Esophagus muscularis mucosa (tissue), 4 donors: ENCODE results near the gene AFAP1. TPM values are rescaled to one million over a fixed set of nuclear protein-coding genes. Genes with fewer than 3 reads are reported as not detected.

Experiments used
- DNase-seq: peaks from one replicate; pipeline ENCODE4 v3.0.0-alpha.2; 2017; ENCODE audit errors: extremely low spot score
- H3K27ac ChIP-seq, 4 donors: fragments of 200-600 bp; sonication (generic); replicated peaks in 1 of 4; 1 replicate in 3 of 4; 2 replicates in 1 of 4; pipeline ENCODE4 v1.5.1; 2016 to 2019; ENCODE audit warnings: mild to moderate bottlenecking in 1 of 4
- H3K27me3 ChIP-seq, 4 donors: fragments of 200-600 bp; sonication (generic); one replicate each; pipeline versions ENCODE4 v1.5.1 to v1.6.0; 2016 to 2019
- H3K36me3 ChIP-seq, 4 donors: fragments of 200-600 bp; sonication (generic); one replicate each; pipeline ENCODE4 v1.5.1; 2016 to 2019
- H3K4me1 ChIP-seq, 4 donors: fragments of 200-600 bp; sonication (generic); one replicate each; pipeline ENCODE4 v1.5.1; 2016 to 2019
- H3K4me3 ChIP-seq, 4 donors: fragments of 200-600 bp; sonication (generic); 1 replicate in 2 of 4; 2 replicates in 2 of 4; pipeline ENCODE4 v1.5.1; 2016 to 2019; ENCODE audit warnings: mild to moderate bottlenecking in 4 of 4, moderate library complexity in 1 of 4
- H3K9me3 ChIP-seq, 4 donors: fragments of 200-600 bp; sonication (generic); 1 replicate in 3 of 4; 2 replicates in 1 of 4; pipeline ENCODE4 v1.5.1; 2016 to 2019
- CTCF ChIP-seq, 3 experiments: fragments of 200-600 bp in 2 of 3; fragments of 450-650 bp in 1 of 3; sonication (generic) in 2 of 3; IDR thresholded peaks; one replicate each; pipeline ENCODE4 v1.5.1; 2017 to 2019; ENCODE audit warnings: antibody characterized with exemption in 3 of 3, mild to moderate bottlenecking in 2 of 3, moderate library complexity in 1 of 3
- EP300 ChIP-seq: sonication (generic); formaldehyde crosslinking; IDR thresholded peaks from one replicate; pipeline ENCODE4 v1.6.1; 2017; ENCODE audit warnings: antibody characterized with exemption
- POLR2A ChIP-seq: fragments of 450-650 bp; IDR thresholded peaks from one replicate; pipeline ENCODE4 v1.6.1; 2017; ENCODE audit warnings: antibody characterized with exemption, moderate library complexity, mild to moderate bottlenecking, low read depth
- POLR2AphosphoS5 ChIP-seq, 2 donors: sonication (generic); formaldehyde crosslinking; IDR thresholded peaks; one replicate each; pipeline ENCODE4 v1.6.1; 2017; ENCODE audit warnings: antibody characterized with exemption in 2 of 2
- WGBS: methylation state at CpG from one replicate; pipeline ENCODE4 v1.1.5; 2018; 5-methylcytosine and 5-hydroxymethylcytosine counted together
- intact Hi-C: fragments of 100-400 bp; cut with DNase I; formaldehyde crosslinking; loops from one replicate; pipeline ENCODE4 v1.15.1; 2023
- total RNA-seq, 4 donors: library from RNA; depleted of rRNA; stranded (reverse); fragments of >200 nt; gene quantifications; one replicate each; pipeline versions ENCODE4 v1.1.0 to v1.2.1, GENCODE V29; 2016

AFAP1 gene
- total RNA-seq, 4 donors from 2014 or later = 37.8 to 71.3 (median 50.9) TPM

- Histone ChIP-seq H3K27ac (peak overlapping the region in 2 of 4 donors; percentile 76 to 79), H3K36me3 (peaks cover 10 to 63% (median 35%) of the 10 kb centered on the region in 4 donors), H3K4me3 (no peak overlapping the region), H3K4me1 (peaks cover 11 to 46% (median 36%) of the 10 kb centered on the region in 4 donors), H3K9me3 (no peaks in the 10 kb centered on the region), H3K27me3 (no peaks in the 10 kb centered on the region)
- DNase-seq = no peak
- TF ChIP-seq CTCF (IDR thresholded peaks at IDR 0.05) = no peak
- TF ChIP-seq POLR2AphosphoS5 (IDR thresholded peaks at IDR 0.05) = no peak
- TF ChIP-seq POLR2A = no peak
- TF ChIP-seq EP300 = no peak
- intact Hi-C loops = loop anchor here (2.0 to 5.0 kb wide), 2 partner anchors 41 to 226 kb away; no protein-coding TSS in a partner anchor
- 80% methylated on average over 6 of the region's 11 CpGs for WGBS
Measured at GRCh38 chr4:7761312-7761711, 178.3 kb downstream of the AFAP1 start.

- no peaks in the 10 kb centered on the region for H3K27me3 ChIP-seq
- H3K4me3 ChIP-seq = no peak overlapping the region
- no peaks in the 10 kb centered on the region for H3K9me3 ChIP-seq
- peak overlapping the region in 3 of 4 donors; percentile 19 to 79 (median 76) for H3K27ac ChIP-seq
- peaks cover 11 to 41% (median 32%) of the 10 kb centered on the region in 4 donors for H3K4me1 ChIP-seq
- peaks cover 6 to 62% (median 31%) of the 10 kb centered on the region in 4 donors for H3K36me3 ChIP-seq
- WGBS = 84% methylated on average over 16 of the region's 16 CpGs
- no peak for DNase-seq
- TF ChIP-seq POLR2A (no peak), POLR2AphosphoS5 (IDR thresholded peaks at IDR 0.05) (no peak), CTCF (IDR thresholded peaks at IDR 0.05) (no peak), EP300 (no peak)
- intact Hi-C loops = loop anchor here (2.0 to 5.0 kb wide), 2 partner anchors 42 to 227 kb away; no protein-coding TSS in a partner anchor
Measured at GRCh38 chr4:7760706-7761105, 179.0 kb downstream of the AFAP1 start.

GRCh38 chr4:7760228-7760627 is 179.4 kb downstream of the AFAP1 start:
- no peak for TF ChIP-seq EP300
- no peak for TF ChIP-seq POLR2AphosphoS5 (IDR thresholded peaks at IDR 0.05)
- no peak for TF ChIP-seq CTCF (IDR thresholded peaks at IDR 0.05)
- TF ChIP-seq POLR2A = no peak

GRCh38 chr4:7759635-7760034 is 180.0 kb downstream of the AFAP1 start:
- H3K36me3 ChIP-seq = peaks cover 6 to 51% (median 24%) of the 10 kb centered on the region in 4 donors
- peak overlapping the region in 3 of 4 donors; percentile 28 to 79 (median 76) for H3K27ac ChIP-seq
- peaks cover 11 to 41% (median 32%) of the 10 kb centered on the region in 4 donors for H3K4me1 ChIP-seq
- H3K9me3 ChIP-seq = no peaks in the 10 kb centered on the region
- TF ChIP-seq CTCF (IDR thresholded peaks at IDR 0.05) = no peak
- no peak for TF ChIP-seq POLR2AphosphoS5 (IDR thresholded peaks at IDR 0.05)
- TF ChIP-seq POLR2A = no peak
- TF ChIP-seq EP300 = no peak
- no peak for DNase-seq
- H3K4me3 ChIP-seq = peak overlapping the region in 1 of 4 donors; percentile 16
- WGBS = 95% methylated on average over 6 of the region's 7 CpGs
- no peaks in the 10 kb centered on the region for H3K27me3 ChIP-seq
- intact Hi-C loops = loop anchor here (2.0 to 5.0 kb wide), 2 partner anchors 43 to 228 kb away; no protein-coding TSS in a partner anchor

More at GRCh38 chr4:7760228-7760627, 179.4 kb downstream of the AFAP1 start:
- WGBS = 80% methylated on average over 8 of the region's 9 CpGs
- peaks cover 11 to 41% (median 32%) of the 10 kb centered on the region in 4 donors for H3K4me1 ChIP-seq
- H3K9me3 ChIP-seq = no peaks in the 10 kb centered on the region
- peak overlapping the region in 2 of 4 donors; percentile 76 to 79 for H3K27ac ChIP-seq
- no peak overlapping the region for H3K4me3 ChIP-seq
- peaks cover 6 to 57% (median 27%) of the 10 kb centered on the region in 4 donors for H3K36me3 ChIP-seq
- H3K27me3 ChIP-seq = no peaks in the 10 kb centered on the region
- intact Hi-C loops = loop anchor here (2.0 to 5.0 kb wide), 2 partner anchors 43 to 227 kb away; no protein-coding TSS in a partner anchor
- DNase-seq = no peak
